Measurements from ENCODE around the gene OAS3.

- no peak for TF ChIP-seq YY2 (tag by site-specific recombination; IDR thresholded peaks at IDR 0.05)
- no peak for TF ChIP-seq ZBTB21 (tag by site-specific recombination; IDR thresholded peaks at IDR 0.05)
- TF ChIP-seq CTCF (tag by site-specific recombination; IDR thresholded peaks at IDR 0.05), result no peak
- TF ChIP-seq ZNF555 (tag by site-specific recombination; conservative IDR thresholded peaks at IDR 0.05), result no peak
- no peak for TF ChIP-seq REST (tag by site-specific recombination; IDR thresholded peaks at IDR 0.05)
- no peak for TF ChIP-seq ZNF140 (tag by site-specific recombination; IDR thresholded peaks at IDR 0.05)
- no peak for TF ChIP-seq TCF7L2 (IDR thresholded peaks at IDR 0.05; ENCODE audit: borderline replicate concordance, low read depth, low read length)
- no peak for TF ChIP-seq SETDB1 (IDR thresholded peaks at IDR 0.05; ENCODE audit: insufficient read length, low read length)
- no peak for TF ChIP-seq ZNF133 (tag by site-specific recombination; IDR thresholded peaks at IDR 0.05)
- TF ChIP-seq ZNF114 (tag by site-specific recombination; IDR thresholded peaks at IDR 0.05), result no peak
Measured at GRCh38 chr12:113021500-113021899, 83.2 kb downstream of the OAS3 start.
